ENCODE measurements around the gene TOGARAM2. TPM values are rescaled to one million over a fixed set of nuclear protein-coding genes. Genes with fewer than 3 reads are reported as not detected.

Gene TOGARAM2
- total and polyA plus RNA-seq, 10 of the 15 experiments (the other 5 are each of a cell fraction or from before 2014, with no cell fraction given): 0.01 to 0.06 (median 0.03) TPM; not detected in 7

DNA sequence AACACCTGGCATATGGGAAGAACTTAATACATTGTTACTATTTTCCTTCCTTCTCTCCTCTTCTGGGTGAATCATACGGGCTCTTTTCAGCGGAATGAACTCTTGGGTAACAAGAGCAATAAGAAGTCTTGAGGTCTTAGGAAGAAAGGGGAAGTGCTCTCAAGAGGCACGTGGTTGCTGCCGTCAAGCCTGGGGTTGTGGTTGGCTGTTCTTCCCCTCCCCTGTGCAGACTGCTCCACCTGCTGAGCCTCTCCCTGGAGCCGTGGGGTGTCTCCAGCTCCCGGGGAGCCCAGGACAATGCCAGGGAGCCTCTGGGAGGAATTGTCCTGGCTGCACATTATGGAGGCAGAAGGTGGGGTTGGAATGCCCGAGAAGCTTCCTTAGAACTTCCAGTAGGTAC lies 19.4 kb downstream of the TOGARAM2 start:
- DNase-seq (ENCODE audit: low read depth, low spot score): peak; percentile 31
- POLR2A ChIA-PET: interaction anchor here (1.1 kb wide), 1 partner anchor 12 kb away, joined by 3 read pairs; no protein-coding TSS in a partner anchor
- H4K20me1 ChIP-seq (ENCODE audit: control insufficient read depth, insufficient read depth): no peaks in the 10 kb centered on the region
- peak; percentile 99 for ATAC-seq
- no peak overlapping the region for H3K4me2 ChIP-seq (ENCODE audit: control insufficient read depth, insufficient read depth)
- peaks cover 3% of the 10 kb centered on the region; the same call in 1 of the 2 replicates for H3K4me1 ChIP-seq (ENCODE audit: control insufficient read depth, insufficient read depth, low read length)
- H3K9ac ChIP-seq (ENCODE audit: control insufficient read depth, insufficient read depth, low read length): no peak overlapping the region
- BruUV-seq (replicated peaks): no TSS peak
- H3K4me3 ChIP-seq: no peak overlapping the region
- WGBS (ENCODE audit: insufficient coverage, insufficient replicate concordance, low lambda C conversion rate, missing lambda C conversion rate): 12% methylated on average over 7 of the region's 7 CpGs
- H3K27ac ChIP-seq (ENCODE audit: control insufficient read depth, insufficient read depth): no peak overlapping the region
- H3K27me3 ChIP-seq (replicated peaks in 1 of 2; ENCODE audit: control insufficient read depth in 2 of 2, insufficient read depth in 2 of 2, low read length in 1 of 2): no peaks in the 10 kb centered on the region
- no peaks in the 10 kb centered on the region for H3K9me3 ChIP-seq (replicated peaks; ENCODE audit: control insufficient read depth, insufficient read depth, low read length)
- CTCF ChIA-PET: no interaction called here
- intact Hi-C loops (cut with micrococcal nuclease; ENCODE audit: unreplicated experiment) (no loop called here), in situ Hi-C loops (cut with MboI) (no loop called here)
- H3K36me3 ChIP-seq (ENCODE audit: control insufficient read depth in 2 of 2, insufficient read depth in 2 of 2, low read length in 1 of 2): no peaks in the 10 kb centered on the region
- peak overlapping the region; percentile 38; the same call in 1 of the 2 replicates for H2AFZ ChIP-seq (ENCODE audit: control insufficient read depth, low read depth, low read length)
- H3K79me2 ChIP-seq (ENCODE audit: control insufficient read depth, insufficient read depth, low read length): no peaks in the 10 kb centered on the region
- RAD21 ChIA-PET (ENCODE audit: unreplicated experiment): no interaction called here
- SMC1A ChIA-PET (ENCODE audit: uncharacterized antibody, unreplicated experiment): no interaction called here
- peak; percentile 97 for FAIRE-seq
- TF ChIP-seq CREM (IDR thresholded peaks at IDR 0.05; ENCODE audit: low read depth) (peak; percentile 28; the same call in 1 of the 2 replicates), TCF12 (IDR thresholded peaks at IDR 0.05; ENCODE audit: low read depth, low read length) (peak; percentile 74; the same call in 1 of the 2 replicates), CREB1 (IDR thresholded peaks at IDR 0.05; ENCODE audit: low read depth) (0 out of 2 replicates have a peak, but pooled peaks have one; percentile 22), DPF2 (IDR thresholded peaks at IDR 0.05) (peak; percentile 60; the same call in 1 of the 2 replicates), FOXK2 (IDR thresholded peaks at IDR 0.05) (no peak), RAD51 (IDR thresholded peaks at IDR 0.05) (peak; percentile 90), PML (IDR thresholded peaks at IDR 0.05; ENCODE audit: low read length) (no peak), MEF2A (IDR thresholded peaks at IDR 0.05; ENCODE audit: insufficient read depth, low read depth, low read length) (no peak), RUNX3 (IDR thresholded peaks at IDR 0.05; ENCODE audit: low read length) (peak; percentile 70), CHD4 (IDR thresholded peaks at IDR 0.05) (no peak), MEF2B (IDR thresholded peaks at IDR 0.05; ENCODE audit: partially characterized antibody, poor library complexity, severe bottlenecking) (no peak), TCF3 (IDR thresholded peaks at IDR 0.05; ENCODE audit: borderline replicate concordance, insufficient read depth, low read depth, low read length) (peak; percentile 64; the same call in 1 of the 2 replicates), NFYB (IDR thresholded peaks at IDR 0.05; ENCODE audit: insufficient read depth, low read depth, low read length) (no peak), ATF7 (IDR thresholded peaks at IDR 0.05; ENCODE audit: low read depth) (0 out of 2 replicates have a peak, but pooled peaks have one; percentile 13), MTA3 (IDR thresholded peaks at IDR 0.05; ENCODE audit: borderline replicate concordance, low read length) (no peak), SPI1 (IDR thresholded peaks at IDR 0.05; ENCODE audit: borderline replicate concordance, insufficient read depth, low read depth, low read length) (peak; percentile 99), ZNF24 (IDR thresholded peaks at IDR 0.05) (no peak)
- TF ChIP-seq, protein P1, sequence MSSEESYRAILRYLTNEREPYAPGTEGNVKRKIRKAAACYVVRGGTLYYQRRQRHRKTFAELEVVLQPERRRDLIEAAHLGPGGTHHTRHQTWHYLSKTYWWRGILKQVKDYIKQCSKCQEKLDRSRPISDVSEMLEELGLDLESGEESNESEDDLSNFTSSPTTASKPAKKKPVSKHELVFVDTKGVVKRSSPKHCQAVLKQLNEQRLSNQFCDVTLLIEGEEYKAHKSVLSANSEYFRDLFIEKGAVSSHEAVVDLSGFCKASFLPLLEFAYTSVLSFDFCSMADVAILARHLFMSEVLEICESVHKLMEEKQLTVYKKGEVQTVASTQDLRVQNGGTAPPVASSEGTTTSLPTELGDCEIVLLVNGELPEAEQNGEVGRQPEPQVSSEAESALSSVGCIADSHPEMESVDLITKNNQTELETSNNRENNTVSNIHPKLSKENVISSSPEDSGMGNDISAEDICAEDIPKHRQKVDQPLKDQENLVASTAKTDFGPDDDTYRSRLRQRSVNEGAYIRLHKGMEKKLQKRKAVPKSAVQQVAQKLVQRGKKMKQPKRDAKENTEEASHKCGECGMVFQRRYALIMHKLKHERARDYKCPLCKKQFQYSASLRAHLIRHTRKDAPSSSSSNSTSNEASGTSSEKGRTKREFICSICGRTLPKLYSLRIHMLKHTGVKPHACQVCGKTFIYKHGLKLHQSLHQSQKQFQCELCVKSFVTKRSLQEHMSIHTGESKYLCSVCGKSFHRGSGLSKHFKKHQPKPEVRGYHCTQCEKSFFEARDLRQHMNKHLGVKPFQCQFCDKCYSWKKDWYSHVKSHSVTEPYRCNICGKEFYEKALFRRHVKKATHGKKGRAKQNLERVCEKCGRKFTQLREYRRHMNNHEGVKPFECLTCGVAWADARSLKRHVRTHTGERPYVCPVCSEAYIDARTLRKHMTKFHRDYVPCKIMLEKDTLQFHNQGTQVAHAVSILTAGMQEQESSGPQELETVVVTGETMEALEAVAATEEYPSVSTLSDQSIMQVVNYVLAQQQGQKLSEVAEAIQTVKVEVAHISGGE (CRISPR knock-in tag; IDR thresholded peaks at IDR 0.05): no peak
- TF ChIP-seq, protein P2, sequence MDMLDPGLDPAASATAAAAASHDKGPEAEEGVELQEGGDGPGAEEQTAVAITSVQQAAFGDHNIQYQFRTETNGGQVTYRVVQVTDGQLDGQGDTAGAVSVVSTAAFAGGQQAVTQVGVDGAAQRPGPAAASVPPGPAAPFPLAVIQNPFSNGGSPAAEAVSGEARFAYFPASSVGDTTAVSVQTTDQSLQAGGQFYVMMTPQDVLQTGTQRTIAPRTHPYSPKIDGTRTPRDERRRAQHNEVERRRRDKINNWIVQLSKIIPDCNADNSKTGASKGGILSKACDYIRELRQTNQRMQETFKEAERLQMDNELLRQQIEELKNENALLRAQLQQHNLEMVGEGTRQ (IDR thresholded peaks at IDR 0.05; ENCODE audit: borderline replicate concordance, low read depth, low read length): peak; percentile 63
- TF ChIP-seq, protein P3, sequence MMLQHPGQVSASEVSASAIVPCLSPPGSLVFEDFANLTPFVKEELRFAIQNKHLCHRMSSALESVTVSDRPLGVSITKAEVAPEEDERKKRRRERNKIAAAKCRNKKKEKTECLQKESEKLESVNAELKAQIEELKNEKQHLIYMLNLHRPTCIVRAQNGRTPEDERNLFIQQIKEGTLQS (IDR thresholded peaks at IDR 0.05; ENCODE audit: borderline replicate concordance, extremely low read depth, low read depth, low read length): 0 out of 2 replicates have a peak, but pooled peaks have one; percentile 4
- TF ChIP-seq, protein P4, sequence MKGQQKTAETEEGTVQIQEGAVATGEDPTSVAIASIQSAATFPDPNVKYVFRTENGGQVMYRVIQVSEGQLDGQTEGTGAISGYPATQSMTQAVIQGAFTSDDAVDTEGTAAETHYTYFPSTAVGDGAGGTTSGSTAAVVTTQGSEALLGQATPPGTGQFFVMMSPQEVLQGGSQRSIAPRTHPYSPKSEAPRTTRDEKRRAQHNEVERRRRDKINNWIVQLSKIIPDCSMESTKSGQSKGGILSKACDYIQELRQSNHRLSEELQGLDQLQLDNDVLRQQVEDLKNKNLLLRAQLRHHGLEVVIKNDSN (IDR thresholded peaks at IDR 0.05; ENCODE audit: borderline replicate concordance, extremely low read length, insufficient read depth, low read depth, low read length): peak; percentile 83
